ENCODE results near the gene DCAF17.

- TF ChIP-seq CTCF (IDR thresholded peaks at IDR 0.05 in 8 of 11, conservative IDR thresholded peaks at IDR 0.05 in 3 of 11) = no peak
- no peak for TF ChIP-seq POLR2AphosphoS5 (IDR thresholded peaks at IDR 0.05)
Observed at GRCh38 chr2:171412571-171413175, 21.4 kb upstream of the DCAF17 start.

Measured in spleen (tissue), 7 donors.